Common myeloid progenitor, CD34-positive (primary cell): ENCODE data around the gene ARPC5.
"Not testable (repeated sequence)": the region's sequence is repeated elsewhere in the genome, so short reads cannot be mapped to it uniquely, and the experiment has no call there.

Source experiments
- CTCF ChIA-PET: fragments of 350-600 bp; sonication (Branson Sonifier 250); formaldehyde crosslinking; loops from one replicate; lab custom pipeline; 2021; ENCODE audit warnings: antibody characterized with exemption; lab: Charles Lee
- POLR2A ChIA-PET: fragments of 350-600 bp; sonication (Branson Sonifier 250); formaldehyde crosslinking; loops from one replicate; lab custom pipeline; 2021; ENCODE audit warnings: antibody characterized with exemption; lab: Charles Lee
- DNase-seq, 3 donors: peaks; one replicate each; pipeline versions ENCODE4 v3.0.0 to v3.0.0-alpha.2; 2013
- H3K27ac ChIP-seq, 2 experiments: 1 replicate in 1 of 2; 2 replicates in 1 of 2; pipeline ENCODE4 v1.7.0; 2013; ENCODE audit warnings: inconsistent platforms in 2 of 2, low read length in 2 of 2, mild to moderate bottlenecking in 2 of 2, low read depth in 1 of 2, moderate library complexity in 1 of 2; ENCODE audit not compliant: severe bottlenecking in 2 of 2, insufficient read depth in 1 of 2, poor library complexity in 1 of 2
- H3K27me3 ChIP-seq, 5 experiments: replicated peaks in 2 of 5; 1 replicate in 3 of 5; 2 replicates in 2 of 5; pipeline versions ENCODE4 v1.6.1 to v1.7.0; 2013; ENCODE audit warnings: low read length in 4 of 5, mild to moderate bottlenecking in 2 of 5, moderate library complexity in 2 of 5, inconsistent platforms in 1 of 5; ENCODE audit not compliant: insufficient read depth in 5 of 5, control insufficient read depth in 4 of 5
- H3K36me3 ChIP-seq, 4 experiments: 1 replicate in 2 of 4; 2 replicates in 2 of 4; pipeline versions ENCODE4 v1.6.1 to v1.7.0; 2013; ENCODE audit warnings: low read length in 3 of 4, control low read depth in 1 of 4, mild to moderate bottlenecking in 1 of 4; ENCODE audit not compliant: control insufficient read depth in 4 of 4, insufficient read depth in 4 of 4
- H3K4me1 ChIP-seq, 4 experiments: 1 replicate in 3 of 4; 2 replicates in 1 of 4; pipeline versions ENCODE4 v1.6.1 to v1.7.1; 2013; ENCODE audit warnings: low read length in 3 of 4, mild to moderate bottlenecking in 3 of 4, control low read depth in 1 of 4, inconsistent platforms in 1 of 4, moderate library complexity in 1 of 4; ENCODE audit not compliant: control insufficient read depth in 4 of 4, insufficient read depth in 4 of 4; ENCODE audit errors: control extremely low read depth in 1 of 4
- H3K4me3 ChIP-seq, 7 experiments: 1 replicate in 4 of 7; 2 replicates in 3 of 7; pipeline versions ENCODE4 v1.5.1 to v1.7.0; 2013; ENCODE audit warnings: mild to moderate bottlenecking in 7 of 7, low read length in 6 of 7, moderate library complexity in 6 of 7, inconsistent platforms in 2 of 7, low read depth in 2 of 7, control low read depth in 1 of 7; ENCODE audit not compliant: insufficient read depth in 4 of 7, control insufficient read depth in 1 of 7; ENCODE audit errors: extremely low read depth in 1 of 7
- H3K9me3 ChIP-seq, 5 experiments: 1 replicate in 4 of 5; 2 replicates in 1 of 5; pipeline versions ENCODE4 v1.6.1 to v1.7.1; 2013; ENCODE audit warnings: low read length in 4 of 5, mild to moderate bottlenecking in 2 of 5, inconsistent platforms in 1 of 5, low read depth in 1 of 5, moderate library complexity in 1 of 5; ENCODE audit not compliant: control insufficient read depth in 4 of 5, insufficient read depth in 2 of 5; ENCODE audit errors: control extremely low read depth in 1 of 5
- WGBS: methylation state at CpG from one replicate; pipeline ENCODE4 v1.1.5; 2013; ENCODE audit not compliant: insufficient coverage; 5-methylcytosine and 5-hydroxymethylcytosine counted together

The ARPC5 gene

GRCh38 chr1:183619781-183620180, 15.8 kb downstream of the ARPC5 start:
- ChIA-PET POLR2A (no interaction called here), CTCF (interaction anchor here (0.7 to 1.0 kb wide), 3 partner anchors 151 to 338 kb away, joined by 3 read pairs; no protein-coding TSS in a partner anchor)
- DNase-seq: no peak
- Histone ChIP-seq H3K36me3 (peaks cover 0 to 4% (median 1%) of the 10 kb centered on the region in 4 experiments), H3K27ac (no peak overlapping the region), H3K4me3 (no peak overlapping the region), H3K27me3 (no peaks in the 10 kb centered on the region), H3K9me3 (no peaks in the 10 kb centered on the region), H3K4me1 (peaks cover 2 to 15% (median 6%) of the 10 kb centered on the region in 4 experiments)
- WGBS: 100% methylated on average over 1 of the region's 1 CpG

- H3K36me3 ChIP-seq, H3K9me3 ChIP-seq, POLR2A ChIA-PET, H3K27me3 ChIP-seq, CTCF ChIA-PET, H3K4me3 ChIP-seq, DNase-seq, H3K27ac ChIP-seq: not testable (repeated sequence)
- no CpG with 5 or more reads among the region's 5 CpGs for WGBS
- H3K4me1 ChIP-seq: peaks cover 2 to 15% (median 6%) of the 10 kb centered on the region in 4 experiments
Measured at GRCh38 chr1:183618202-183618601, 17.4 kb downstream of the ARPC5 start.

GRCh38 chr1:183612975-183613374, 22.6 kb downstream of the ARPC5 start:
- H3K36me3 ChIP-seq, H3K4me1 ChIP-seq, H3K9me3 ChIP-seq, CTCF ChIA-PET, H3K27ac ChIP-seq, DNase-seq, H3K4me3 ChIP-seq, H3K27me3 ChIP-seq: not testable (repeated sequence)
- WGBS: no CpG with 5 or more reads among the region's 3 CpGs
- POLR2A ChIA-PET: interaction anchor here (0.6 kb wide), 1 partner anchor 179 kb away, joined by 3 read pairs; no protein-coding TSS in a partner anchor

- 100% methylated on average over 1 of the region's 3 CpGs for WGBS
Measured at GRCh38 chr1:183612407-183612806, 23.2 kb downstream of the ARPC5 start.

GRCh38 chr1:183611021-183611420, 24.6 kb downstream of the ARPC5 start:
- ChIA-PET CTCF (no interaction called here), POLR2A (no interaction called here)
- no CpG with 5 or more reads among the region's 2 CpGs for WGBS
- H3K4me3 ChIP-seq: no peak overlapping the region
- no peaks in the 10 kb centered on the region for H3K9me3 ChIP-seq
- H3K36me3 ChIP-seq: no peaks in the 10 kb centered on the region
- no peaks in the 10 kb centered on the region for H3K27me3 ChIP-seq
- H3K27ac ChIP-seq: no peak overlapping the region
- no peak for DNase-seq
- H3K4me1 ChIP-seq: peaks cover 0 to 9% (median 0%) of the 10 kb centered on the region in 4 experiments

More at GRCh38 chr1:183612407-183612806, 23.2 kb downstream of the ARPC5 start:
- ChIA-PET POLR2A (interaction anchor here (0.6 kb wide), 1 partner anchor 180 kb away, joined by 3 read pairs; no protein-coding TSS in a partner anchor), CTCF (no interaction called here)
- no peak overlapping the region for H3K27ac ChIP-seq
- H3K9me3 ChIP-seq: no peaks in the 10 kb centered on the region
- no peak overlapping the region for H3K4me3 ChIP-seq
- H3K36me3 ChIP-seq: no peaks in the 10 kb centered on the region
- no peaks in the 10 kb centered on the region for H3K27me3 ChIP-seq
- peaks cover 0 to 6% (median 0%) of the 10 kb centered on the region in 4 experiments for H3K4me1 ChIP-seq
- DNase-seq: no peak

- ChIA-PET CTCF (interaction anchor here (0.9 to 1.0 kb wide), 2 partner anchors 13 to 42 kb away, joined by 3 read pairs; no protein-coding TSS in a partner anchor), POLR2A (no interaction called here)
- no peaks in the 10 kb centered on the region for H3K36me3 ChIP-seq
- H3K27ac ChIP-seq: no peak overlapping the region
- H3K27me3 ChIP-seq: no peaks in the 10 kb centered on the region
- DNase-seq: no peak
- 0% methylated on average over 1 of the region's 3 CpGs for WGBS
- peaks cover 0 to 12% (median 0%) of the 10 kb centered on the region in 4 experiments for H3K4me1 ChIP-seq
- H3K4me3 ChIP-seq: no peak overlapping the region
- H3K9me3 ChIP-seq: no peaks in the 10 kb centered on the region
Measured at GRCh38 chr1:183609759-183610452, 25.7 kb downstream of the ARPC5 start.

- H3K4me3 ChIP-seq: no peak overlapping the region
- no peaks in the 10 kb centered on the region for H3K36me3 ChIP-seq
- peak; percentile 46 to 80 (median 72) for DNase-seq
- ChIA-PET POLR2A (no interaction called here), CTCF (interaction anchor here (0.9 kb wide), 1 partner anchor 13 kb away, joined by 3 read pairs; no protein-coding TSS in a partner anchor)
- H3K9me3 ChIP-seq: no peaks in the 10 kb centered on the region
- H3K27ac ChIP-seq: no peak overlapping the region
- H3K4me1 ChIP-seq: peaks cover 0 to 18% (median 0%) of the 10 kb centered on the region in 4 experiments
- 40% methylated on average over 1 of the region's 5 CpGs for WGBS
- H3K27me3 ChIP-seq: no peaks in the 10 kb centered on the region
Measured at GRCh38 chr1:183609313-183609712, 26.3 kb downstream of the ARPC5 start.
